HEK293 (cell line): Measurements from ENCODE around the gene INCA1.
A peak's percentile ranks its signal among the peaks of the same experiment; 100 is the strongest.

Source experiments
- GLIS1 ChIP-seq: fragments of 450-650 bp; formaldehyde crosslinking; IDR thresholded peaks from 2 replicates; pipeline ENCODE4 v1.5.1; 2016; ENCODE audit warnings: missing biosample characterization, missing genetic modification characterization
- GLIS2 ChIP-seq: fragments of 450-650 bp; formaldehyde crosslinking; IDR thresholded peaks from 2 replicates; pipeline ENCODE4 v1.5.1; 2016; ENCODE audit warnings: missing biosample characterization, missing genetic modification characterization
- KLF8 ChIP-seq: fragments of 450-650 bp; formaldehyde crosslinking; IDR thresholded peaks from 2 replicates; pipeline ENCODE4 v1.5.1; 2016; ENCODE audit warnings: missing biosample characterization, missing genetic modification characterization
- MEIS1 ChIP-seq: sonication (generic); formaldehyde crosslinking; IDR thresholded peaks from 2 replicates; pipeline ENCODE4 v1.8.1; 2022; ENCODE audit warnings: missing genetic modification reagents, mild to moderate bottlenecking, borderline replicate concordance
- SP3 ChIP-seq: fragments of 450-650 bp; formaldehyde crosslinking; IDR thresholded peaks from 2 replicates; pipeline ENCODE4 v1.5.1; 2016; ENCODE audit warnings: missing biosample characterization, missing genetic modification characterization
- WT1 ChIP-seq: fragments of 450-650 bp; formaldehyde crosslinking; IDR thresholded peaks from 2 replicates; pipeline ENCODE4 v1.5.1; 2016; ENCODE audit warnings: missing biosample characterization, missing genetic modification characterization
- YY2 ChIP-seq: fragments of 450-650 bp; formaldehyde crosslinking; IDR thresholded peaks from 2 replicates; pipeline ENCODE4 v1.5.1; 2016; ENCODE audit warnings: missing biosample characterization, missing genetic modification characterization
- ZBTB8A ChIP-seq: fragments of 450-650 bp; formaldehyde crosslinking; IDR thresholded peaks from 2 replicates; pipeline ENCODE4 v1.5.1; 2016; ENCODE audit warnings: missing biosample characterization, missing genetic modification characterization
- ZNF114 ChIP-seq: fragments of 450-650 bp; formaldehyde crosslinking; IDR thresholded peaks from 2 replicates; pipeline ENCODE4 v1.5.0; 2017; ENCODE audit warnings: missing biosample characterization, missing genetic modification characterization
- ZNF175 ChIP-seq: fragments of 450-650 bp; formaldehyde crosslinking; IDR thresholded peaks from 2 replicates; pipeline ENCODE4 v1.5.1; 2016; ENCODE audit warnings: missing biosample characterization, missing genetic modification characterization
- ZNF266 ChIP-seq: fragments of 450-650 bp; formaldehyde crosslinking; IDR thresholded peaks from 2 replicates; pipeline ENCODE4 v1.5.1; 2016; ENCODE audit warnings: missing biosample characterization, missing genetic modification characterization, low read depth
- ZNF354C ChIP-seq: fragments of 450-650 bp; formaldehyde crosslinking; IDR thresholded peaks from 2 replicates; pipeline ENCODE4 v1.5.1; 2016; ENCODE audit warnings: missing biosample characterization, missing genetic modification characterization, low read depth, borderline replicate concordance
- ZNF366 ChIP-seq: fragments of 450-650 bp; formaldehyde crosslinking; conservative IDR thresholded peaks from 2 replicates; pipeline ENCODE4 v1.5.1; 2016; ENCODE audit warnings: missing biosample characterization, missing genetic modification characterization
- ZNF416 ChIP-seq: fragments of 450-650 bp; formaldehyde crosslinking; IDR thresholded peaks from 2 replicates; pipeline ENCODE4 v1.5.1; 2016; ENCODE audit warnings: missing biosample characterization, missing genetic modification characterization
- ZNF473 ChIP-seq: fragments of 450-650 bp; formaldehyde crosslinking; IDR thresholded peaks from 2 replicates; pipeline ENCODE4 v1.5.1; 2017; ENCODE audit warnings: missing biosample characterization, missing genetic modification characterization
- ZNF560 ChIP-seq: fragments of 450-650 bp; formaldehyde crosslinking; IDR thresholded peaks from 2 replicates; pipeline ENCODE4 v1.5.1; 2017; ENCODE audit warnings: missing biosample characterization, missing genetic modification characterization, borderline replicate concordance
- ZNF621 ChIP-seq: fragments of 450-650 bp; formaldehyde crosslinking; IDR thresholded peaks from 2 replicates; pipeline ENCODE4 v1.5.1; 2017; ENCODE audit warnings: missing biosample characterization, missing genetic modification characterization
- ZNF707 ChIP-seq: fragments of 450-650 bp; formaldehyde crosslinking; IDR thresholded peaks from 2 replicates; pipeline ENCODE4 v1.5.1; 2016; ENCODE audit warnings: missing biosample characterization, missing genetic modification characterization
- ZNF843 ChIP-seq: fragments of 450-650 bp; formaldehyde crosslinking; IDR thresholded peaks from 2 replicates; pipeline ENCODE4 v1.5.1; 2016; ENCODE audit warnings: missing biosample characterization, missing genetic modification characterization
- TF ChIP-seq, protein P1 (sequence below): fragments of 450-650 bp; formaldehyde crosslinking; optimal IDR thresholded peaks from 2 replicates; pipeline ENCODE3; 2016; ENCODE audit warnings: missing biosample characterization, mild to moderate bottlenecking, missing genetic modification characterization
- TF ChIP-seq, protein P2 (sequence below): fragments of 450-650 bp; formaldehyde crosslinking; IDR thresholded peaks from 2 replicates; pipeline ENCODE4 v1.5.1; 2017; ENCODE audit warnings: missing biosample characterization, missing genetic modification characterization
- TF ChIP-seq, protein P3 (sequence below): fragments of 450-650 bp; formaldehyde crosslinking; IDR thresholded peaks from 2 replicates; pipeline ENCODE4 v1.5.1; 2016; ENCODE audit warnings: missing biosample characterization, missing genetic modification characterization, borderline replicate concordance
- TF ChIP-seq, protein P4 (sequence below): sonication (generic); formaldehyde crosslinking; IDR thresholded peaks from 2 replicates; pipeline ENCODE4 v1.8.1; 2022; ENCODE audit warnings: mild to moderate bottlenecking, moderate library complexity, missing genetic modification reagents
- TF ChIP-seq, protein P5 (sequence below): fragments of 450-650 bp; formaldehyde crosslinking; conservative IDR thresholded peaks from 2 replicates; pipeline ENCODE4 v1.5.1; 2016; ENCODE audit warnings: low read depth, missing biosample characterization, missing genetic modification characterization

The INCA1 gene

DNA sequence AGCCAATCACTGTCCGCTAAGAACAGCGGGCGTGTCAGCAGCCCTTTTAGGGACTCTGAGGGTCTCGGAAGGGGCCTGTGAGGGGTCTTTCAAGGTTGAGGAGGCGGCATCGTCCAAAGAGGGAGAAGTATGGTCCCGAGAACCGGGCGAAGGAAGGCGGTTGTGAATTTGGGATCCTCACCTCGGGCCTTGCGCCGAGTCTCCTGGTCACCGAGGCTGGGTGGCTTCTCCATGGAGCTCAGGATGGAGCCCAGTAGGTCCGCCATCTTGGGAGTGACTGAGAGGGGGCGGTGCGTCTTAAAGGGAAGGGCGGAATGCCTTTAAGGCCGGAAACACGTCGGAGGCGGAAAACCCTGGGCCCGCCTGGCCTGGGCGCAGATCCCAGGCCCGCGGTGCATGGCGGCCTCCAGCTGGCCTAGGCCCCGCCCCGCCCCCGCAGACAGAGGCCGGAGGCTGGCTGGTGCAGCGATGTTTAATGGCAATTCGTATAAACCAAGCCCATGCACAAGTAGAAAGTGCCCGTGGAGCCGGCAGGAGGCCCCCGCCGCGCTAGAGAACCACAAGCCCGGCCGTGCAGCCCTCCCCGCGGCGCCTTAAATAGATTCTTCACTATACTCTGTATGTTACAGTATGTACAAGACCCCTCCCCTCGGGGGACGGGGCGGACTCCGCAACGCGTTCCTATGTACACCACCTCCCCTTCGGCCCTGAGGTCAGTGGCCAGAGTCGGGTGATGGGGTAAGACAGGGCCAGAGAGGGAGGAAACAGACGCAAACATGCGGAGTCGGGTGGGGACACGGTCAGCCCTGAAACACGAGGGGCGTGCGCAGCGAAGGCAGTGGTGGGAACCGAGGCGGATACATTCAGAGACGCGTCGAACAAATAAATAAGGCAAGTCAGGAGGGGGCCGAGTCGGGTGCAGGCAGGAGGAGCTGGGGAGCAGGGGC, 29.5 kb downstream of the INCA1 start, which contains the start of gene SPAG7 (continued):
- TF ChIP-seq, protein P1, sequence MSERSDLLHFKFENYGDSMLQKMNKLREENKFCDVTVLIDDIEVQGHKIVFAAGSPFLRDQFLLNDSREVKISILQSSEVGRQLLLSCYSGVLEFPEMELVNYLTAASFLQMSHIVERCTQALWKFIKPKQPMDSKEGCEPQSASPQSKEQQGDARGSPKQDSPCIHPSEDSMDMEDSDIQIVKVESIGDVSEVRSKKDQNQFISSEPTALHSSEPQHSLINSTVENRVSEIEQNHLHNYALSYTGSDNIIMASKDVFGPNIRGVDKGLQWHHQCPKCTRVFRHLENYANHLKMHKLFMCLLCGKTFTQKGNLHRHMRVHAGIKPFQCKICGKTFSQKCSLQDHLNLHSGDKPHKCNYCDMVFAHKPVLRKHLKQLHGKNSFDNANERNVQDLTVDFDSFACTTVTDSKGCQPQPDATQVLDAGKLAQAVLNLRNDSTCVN (tag by site-specific recombination): peak; percentile 39
- TF ChIP-seq ZNF707 (tag by site-specific recombination) (no peak), ZNF560 (tag by site-specific recombination) (no peak), KLF8 (tag by site-specific recombination) (peak; percentile 90), ZBTB8A (peak; percentile 79), GLIS1 (tag by site-specific recombination) (peak; percentile 74), YY2 (tag by site-specific recombination) (peak; percentile 98), GLIS2 (tag by site-specific recombination) (peak; percentile 39; the same call in 1 of the 2 replicates), ZNF354C (no peak), SP3 (tag by site-specific recombination) (peak; percentile 70), WT1 (tag by site-specific recombination) (peak; percentile 51; the same call in 1 of the 2 replicates), ZNF621 (tag by site-specific recombination) (no peak), MEIS1 (CRISPR knock-in tag) (no peak), ZNF266 (no peak), ZNF416 (tag by site-specific recombination) (no peak), ZNF114 (no peak), ZNF175 (no peak), ZNF473 (tag by site-specific recombination) (no peak), ZNF366 (no peak), ZNF843 (tag by site-specific recombination) (peak; percentile 25; the same call in 1 of the 2 replicates)
- TF ChIP-seq, protein P2, sequence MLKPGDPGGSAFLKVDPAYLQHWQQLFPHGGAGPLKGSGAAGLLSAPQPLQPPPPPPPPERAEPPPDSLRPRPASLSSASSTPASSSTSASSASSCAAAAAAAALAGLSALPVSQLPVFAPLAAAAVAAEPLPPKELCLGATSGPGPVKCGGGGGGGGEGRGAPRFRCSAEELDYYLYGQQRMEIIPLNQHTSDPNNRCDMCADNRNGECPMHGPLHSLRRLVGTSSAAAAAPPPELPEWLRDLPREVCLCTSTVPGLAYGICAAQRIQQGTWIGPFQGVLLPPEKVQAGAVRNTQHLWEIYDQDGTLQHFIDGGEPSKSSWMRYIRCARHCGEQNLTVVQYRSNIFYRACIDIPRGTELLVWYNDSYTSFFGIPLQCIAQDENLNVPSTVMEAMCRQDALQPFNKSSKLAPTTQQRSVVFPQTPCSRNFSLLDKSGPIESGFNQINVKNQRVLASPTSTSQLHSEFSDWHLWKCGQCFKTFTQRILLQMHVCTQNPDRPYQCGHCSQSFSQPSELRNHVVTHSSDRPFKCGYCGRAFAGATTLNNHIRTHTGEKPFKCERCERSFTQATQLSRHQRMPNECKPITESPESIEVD (tag by site-specific recombination): no peak
- TF ChIP-seq, protein P3, sequence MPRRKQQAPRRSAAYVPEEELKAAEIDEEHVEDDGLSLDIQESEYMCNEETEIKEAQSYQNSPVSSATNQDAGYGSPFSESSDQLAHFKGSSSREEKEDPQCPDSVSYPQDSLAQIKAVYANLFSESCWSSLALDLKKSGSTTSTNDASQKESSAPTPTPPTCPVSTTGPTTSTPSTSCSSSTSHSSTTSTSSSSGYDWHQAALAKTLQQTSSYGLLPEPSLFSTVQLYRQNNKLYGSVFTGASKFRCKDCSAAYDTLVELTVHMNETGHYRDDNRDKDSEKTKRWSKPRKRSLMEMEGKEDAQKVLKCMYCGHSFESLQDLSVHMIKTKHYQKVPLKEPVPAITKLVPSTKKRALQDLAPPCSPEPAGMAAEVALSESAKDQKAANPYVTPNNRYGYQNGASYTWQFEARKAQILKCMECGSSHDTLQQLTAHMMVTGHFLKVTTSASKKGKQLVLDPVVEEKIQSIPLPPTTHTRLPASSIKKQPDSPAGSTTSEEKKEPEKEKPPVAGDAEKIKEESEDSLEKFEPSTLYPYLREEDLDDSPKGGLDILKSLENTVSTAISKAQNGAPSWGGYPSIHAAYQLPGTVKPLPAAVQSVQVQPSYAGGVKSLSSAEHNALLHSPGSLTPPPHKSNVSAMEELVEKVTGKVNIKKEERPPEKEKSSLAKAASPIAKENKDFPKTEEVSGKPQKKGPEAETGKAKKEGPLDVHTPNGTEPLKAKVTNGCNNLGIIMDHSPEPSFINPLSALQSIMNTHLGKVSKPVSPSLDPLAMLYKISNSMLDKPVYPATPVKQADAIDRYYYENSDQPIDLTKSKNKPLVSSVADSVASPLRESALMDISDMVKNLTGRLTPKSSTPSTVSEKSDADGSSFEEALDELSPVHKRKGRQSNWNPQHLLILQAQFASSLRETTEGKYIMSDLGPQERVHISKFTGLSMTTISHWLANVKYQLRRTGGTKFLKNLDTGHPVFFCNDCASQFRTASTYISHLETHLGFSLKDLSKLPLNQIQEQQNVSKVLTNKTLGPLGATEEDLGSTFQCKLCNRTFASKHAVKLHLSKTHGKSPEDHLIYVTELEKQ (tag by site-specific recombination): no peak
- TF ChIP-seq, protein P4, sequence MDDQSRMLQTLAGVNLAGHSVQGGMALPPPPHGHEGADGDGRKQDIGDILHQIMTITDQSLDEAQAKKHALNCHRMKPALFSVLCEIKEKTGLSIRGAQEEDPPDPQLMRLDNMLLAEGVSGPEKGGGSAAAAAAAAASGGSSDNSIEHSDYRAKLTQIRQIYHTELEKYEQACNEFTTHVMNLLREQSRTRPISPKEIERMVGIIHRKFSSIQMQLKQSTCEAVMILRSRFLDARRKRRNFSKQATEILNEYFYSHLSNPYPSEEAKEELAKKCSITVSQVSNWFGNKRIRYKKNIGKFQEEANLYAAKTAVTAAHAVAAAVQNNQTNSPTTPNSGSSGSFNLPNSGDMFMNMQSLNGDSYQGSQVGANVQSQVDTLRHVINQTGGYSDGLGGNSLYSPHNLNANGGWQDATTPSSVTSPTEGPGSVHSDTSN (CRISPR knock-in tag): no peak
- TF ChIP-seq, protein P5, sequence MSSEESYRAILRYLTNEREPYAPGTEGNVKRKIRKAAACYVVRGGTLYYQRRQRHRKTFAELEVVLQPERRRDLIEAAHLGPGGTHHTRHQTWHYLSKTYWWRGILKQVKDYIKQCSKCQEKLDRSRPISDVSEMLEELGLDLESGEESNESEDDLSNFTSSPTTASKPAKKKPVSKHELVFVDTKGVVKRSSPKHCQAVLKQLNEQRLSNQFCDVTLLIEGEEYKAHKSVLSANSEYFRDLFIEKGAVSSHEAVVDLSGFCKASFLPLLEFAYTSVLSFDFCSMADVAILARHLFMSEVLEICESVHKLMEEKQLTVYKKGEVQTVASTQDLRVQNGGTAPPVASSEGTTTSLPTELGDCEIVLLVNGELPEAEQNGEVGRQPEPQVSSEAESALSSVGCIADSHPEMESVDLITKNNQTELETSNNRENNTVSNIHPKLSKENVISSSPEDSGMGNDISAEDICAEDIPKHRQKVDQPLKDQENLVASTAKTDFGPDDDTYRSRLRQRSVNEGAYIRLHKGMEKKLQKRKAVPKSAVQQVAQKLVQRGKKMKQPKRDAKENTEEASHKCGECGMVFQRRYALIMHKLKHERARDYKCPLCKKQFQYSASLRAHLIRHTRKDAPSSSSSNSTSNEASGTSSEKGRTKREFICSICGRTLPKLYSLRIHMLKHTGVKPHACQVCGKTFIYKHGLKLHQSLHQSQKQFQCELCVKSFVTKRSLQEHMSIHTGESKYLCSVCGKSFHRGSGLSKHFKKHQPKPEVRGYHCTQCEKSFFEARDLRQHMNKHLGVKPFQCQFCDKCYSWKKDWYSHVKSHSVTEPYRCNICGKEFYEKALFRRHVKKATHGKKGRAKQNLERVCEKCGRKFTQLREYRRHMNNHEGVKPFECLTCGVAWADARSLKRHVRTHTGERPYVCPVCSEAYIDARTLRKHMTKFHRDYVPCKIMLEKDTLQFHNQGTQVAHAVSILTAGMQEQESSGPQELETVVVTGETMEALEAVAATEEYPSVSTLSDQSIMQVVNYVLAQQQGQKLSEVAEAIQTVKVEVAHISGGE (tag by site-specific recombination): peak; percentile 66; the same call in 1 of the 2 replicates
